Fibroblast of pulmonary artery (primary cell): ENCODE results near the gene HBG2.

Experiments used
- DNase-seq: peaks from one replicate; pipeline ENCODE4 v3.0.0-alpha.2; 2010; ENCODE audit warnings: low read depth
- H3K4me3 ChIP-seq: replicated peaks from 2 replicates; pipeline ENCODE4 v1.5.1; 2011; ENCODE audit warnings: low read depth, mild to moderate bottlenecking, control low read depth, low read length, moderate library complexity
- TF ChIP-seq, protein P1 (sequence below): IDR thresholded peaks from 2 replicates; pipeline ENCODE4 v1.5.1; 2011; ENCODE audit warnings: mild to moderate bottlenecking, control low read depth, low read length, inconsistent platforms; ENCODE audit errors: missing control alignments

Gene HBG2

DNA sequence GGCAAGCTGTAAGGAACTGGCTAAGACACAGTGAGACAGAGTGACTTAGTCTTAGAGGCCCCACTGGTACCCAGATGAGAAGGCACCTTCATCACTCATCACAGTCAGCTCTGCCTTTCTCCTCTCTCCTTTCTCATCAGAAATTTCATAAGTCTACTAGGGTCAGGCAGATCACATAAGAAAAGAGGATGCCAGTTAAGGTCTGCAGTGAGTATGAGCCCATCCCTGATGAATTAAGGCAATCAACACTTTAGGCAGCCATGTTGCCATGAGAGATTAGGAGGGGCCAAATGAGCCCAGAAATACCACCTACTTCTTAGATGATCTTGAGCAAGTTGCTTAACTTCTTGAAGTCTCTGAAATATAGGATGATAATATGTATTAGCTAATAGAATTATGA lies 27.0 kb upstream of the HBG2 start:
- TF ChIP-seq, protein P1, sequence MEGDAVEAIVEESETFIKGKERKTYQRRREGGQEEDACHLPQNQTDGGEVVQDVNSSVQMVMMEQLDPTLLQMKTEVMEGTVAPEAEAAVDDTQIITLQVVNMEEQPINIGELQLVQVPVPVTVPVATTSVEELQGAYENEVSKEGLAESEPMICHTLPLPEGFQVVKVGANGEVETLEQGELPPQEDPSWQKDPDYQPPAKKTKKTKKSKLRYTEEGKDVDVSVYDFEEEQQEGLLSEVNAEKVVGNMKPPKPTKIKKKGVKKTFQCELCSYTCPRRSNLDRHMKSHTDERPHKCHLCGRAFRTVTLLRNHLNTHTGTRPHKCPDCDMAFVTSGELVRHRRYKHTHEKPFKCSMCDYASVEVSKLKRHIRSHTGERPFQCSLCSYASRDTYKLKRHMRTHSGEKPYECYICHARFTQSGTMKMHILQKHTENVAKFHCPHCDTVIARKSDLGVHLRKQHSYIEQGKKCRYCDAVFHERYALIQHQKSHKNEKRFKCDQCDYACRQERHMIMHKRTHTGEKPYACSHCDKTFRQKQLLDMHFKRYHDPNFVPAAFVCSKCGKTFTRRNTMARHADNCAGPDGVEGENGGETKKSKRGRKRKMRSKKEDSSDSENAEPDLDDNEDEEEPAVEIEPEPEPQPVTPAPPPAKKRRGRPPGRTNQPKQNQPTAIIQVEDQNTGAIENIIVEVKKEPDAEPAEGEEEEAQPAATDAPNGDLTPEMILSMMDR: no peak
- DNase-seq: no peak
- no peak overlapping the region for H3K4me3 ChIP-seq

GRCh38 chr11:5280582-5281102 lies 26.1 kb upstream of the HBG2 start:
- TF ChIP-seq, protein P1: no peak
- DNase-seq: peak; percentile 98
- no peak overlapping the region for H3K4me3 ChIP-seq

- no peak for DNase-seq
- TF ChIP-seq, protein P1: no peak
- no peak overlapping the region for H3K4me3 ChIP-seq
Measured at GRCh38 chr11:5279471-5280090, 25.0 kb upstream of the HBG2 start.

DNA sequence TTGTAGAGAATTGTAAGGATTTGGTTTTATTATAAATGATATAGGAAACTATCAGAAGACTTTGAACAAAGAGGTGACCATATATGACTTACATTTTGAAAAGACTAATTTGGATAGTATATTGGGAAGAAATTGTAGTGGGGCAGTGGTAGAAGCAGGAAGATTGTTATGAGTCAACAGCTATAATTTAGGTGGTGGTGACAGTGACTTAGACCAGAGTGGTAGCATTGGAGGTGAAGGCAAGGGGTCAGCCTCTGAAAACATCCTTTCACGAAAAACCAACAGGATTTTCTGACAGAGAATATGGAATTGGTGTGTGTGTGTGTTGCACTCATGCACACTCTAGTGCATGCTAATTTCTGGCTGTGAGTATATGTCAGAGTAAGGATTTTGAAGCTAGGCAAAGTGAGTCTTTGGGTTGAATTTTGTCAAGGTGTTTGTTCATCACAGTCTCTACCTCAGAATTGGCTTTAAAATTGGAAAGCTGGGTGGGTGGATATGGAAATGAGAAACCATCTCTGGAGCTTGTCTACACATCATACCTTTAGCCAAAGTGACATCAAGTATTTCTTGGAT lies 23.3 kb upstream of the HBG2 start:
- DNase-seq: no peak
- TF ChIP-seq, protein P1: no peak
- H3K4me3 ChIP-seq: no peak overlapping the region

DNA sequence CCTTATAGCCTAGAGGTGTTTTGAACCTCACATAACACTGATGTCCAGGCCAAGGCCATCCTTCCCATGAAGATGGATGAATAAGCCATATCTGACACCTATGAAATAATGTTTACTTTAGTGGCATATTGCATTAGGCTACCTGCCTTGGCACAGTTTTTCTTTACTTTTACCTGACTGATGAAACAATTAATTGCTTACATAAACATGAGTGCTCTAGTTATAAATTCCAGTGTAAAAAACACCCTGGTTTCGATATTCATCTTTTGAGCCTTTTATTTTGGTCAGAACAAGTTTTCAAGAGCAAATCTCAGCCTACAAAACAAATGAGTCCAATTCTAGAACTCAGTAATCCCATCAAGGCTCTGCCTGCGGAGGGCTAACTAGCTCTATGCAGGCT lies 22.1 kb upstream of the HBG2 start:
- no peak for DNase-seq
- no peak overlapping the region for H3K4me3 ChIP-seq
- TF ChIP-seq, protein P1: no peak

DNA sequence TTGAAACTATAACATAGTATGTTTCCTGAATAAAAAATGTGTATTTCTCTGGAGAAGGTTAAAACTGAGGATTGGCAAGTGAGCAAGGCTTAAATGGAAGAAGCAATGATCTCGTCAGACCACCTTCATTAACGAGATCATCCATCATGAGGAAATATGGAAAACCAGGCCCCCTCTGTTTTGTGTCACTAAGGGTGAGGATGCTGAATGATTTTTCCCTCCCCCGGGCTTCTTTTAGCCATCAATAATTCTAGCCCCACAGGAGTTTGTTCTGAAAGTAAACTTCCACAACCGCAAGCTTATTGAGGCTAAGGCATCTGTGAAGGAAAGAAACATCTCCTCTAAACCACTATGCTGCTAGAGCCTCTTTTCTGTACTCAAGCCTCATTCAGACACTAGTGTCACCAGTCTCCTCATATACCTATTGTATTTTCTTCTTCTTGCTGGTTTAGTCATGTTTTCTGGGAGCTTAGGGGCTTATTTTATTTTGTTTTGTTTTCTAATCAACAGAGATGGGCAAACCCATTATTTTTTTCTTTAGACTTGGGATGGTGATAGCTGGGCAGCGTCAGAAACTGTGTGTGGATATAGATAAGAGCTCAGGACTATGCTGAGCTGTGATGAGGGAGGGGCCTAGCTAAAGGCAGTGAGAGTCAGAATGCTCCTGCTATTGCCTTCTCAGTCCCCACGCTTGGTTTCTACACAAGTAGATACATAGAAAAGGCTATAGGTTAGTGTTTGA lies 21.0 kb upstream of the HBG2 start:
- TF ChIP-seq, protein P1: no peak
- DNase-seq: no peak
- H3K4me3 ChIP-seq: no peak overlapping the region
